Stimulated activated CD4-positive, alpha-beta T cell treated with anti-CD3 and anti-CD28 coated beads, Interleukin-4, amount 100 ng/mL, for 48 hours (primary cell): ENCODE measurements around the gene PDE6D.
"Not testable (repeated sequence)": the region's sequence is repeated elsewhere in the genome, so short reads cannot be mapped to it uniquely, and the experiment has no call there.

Source experiments
- DNase-seq, 2 donors: peaks; one replicate each; pipeline ENCODE4 v3.0.0-alpha.2; 2020; ENCODE audit warnings: low read depth in 2 of 2

PDE6D gene

GRCh38 chr2:231769170-231770136 is 11.6 kb downstream of the PDE6D start:
- DNase-seq: no peak

DNA sequence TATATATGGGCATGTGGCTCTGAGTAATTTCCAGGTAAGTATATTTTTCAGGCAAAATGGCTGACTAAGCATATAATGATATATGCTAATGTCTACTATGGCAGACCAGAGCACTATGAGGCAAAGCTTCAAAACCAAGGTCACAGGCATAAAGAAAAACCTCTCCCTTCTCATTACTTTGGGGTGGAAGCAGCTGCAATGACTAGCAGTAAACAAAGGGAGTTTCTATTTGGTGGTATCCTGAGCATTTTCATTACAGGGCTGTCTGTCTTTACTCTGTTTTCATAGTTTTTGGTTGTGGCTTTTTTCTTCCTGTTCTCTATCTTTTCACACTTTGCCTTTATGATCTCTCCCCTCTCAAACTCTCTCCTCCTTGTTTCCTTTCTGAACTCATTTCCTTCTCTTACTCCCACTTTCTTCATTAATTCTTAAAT is 15.6 kb downstream of the PDE6D start:
- no peak for DNase-seq

DNA sequence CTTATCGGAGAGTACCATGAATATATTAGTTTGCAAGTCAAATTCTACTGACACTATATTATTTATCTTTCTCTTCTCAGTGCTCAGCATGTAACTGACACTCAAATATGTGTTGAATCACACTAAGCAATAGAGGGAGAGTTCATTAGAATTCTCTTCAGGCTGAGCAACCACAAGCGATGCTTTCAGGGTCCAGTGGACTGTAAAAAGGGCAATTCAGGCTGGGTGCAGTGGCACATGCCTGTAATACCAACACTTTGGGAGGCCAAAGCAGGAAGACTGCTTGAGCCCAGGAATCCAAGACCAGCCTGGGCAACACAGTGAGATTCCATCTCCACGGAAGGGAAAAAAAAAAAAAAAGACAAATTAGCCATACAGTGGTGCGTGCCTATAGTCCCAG is 16.3 kb downstream of the PDE6D start:
- no peak for DNase-seq

DNA sequence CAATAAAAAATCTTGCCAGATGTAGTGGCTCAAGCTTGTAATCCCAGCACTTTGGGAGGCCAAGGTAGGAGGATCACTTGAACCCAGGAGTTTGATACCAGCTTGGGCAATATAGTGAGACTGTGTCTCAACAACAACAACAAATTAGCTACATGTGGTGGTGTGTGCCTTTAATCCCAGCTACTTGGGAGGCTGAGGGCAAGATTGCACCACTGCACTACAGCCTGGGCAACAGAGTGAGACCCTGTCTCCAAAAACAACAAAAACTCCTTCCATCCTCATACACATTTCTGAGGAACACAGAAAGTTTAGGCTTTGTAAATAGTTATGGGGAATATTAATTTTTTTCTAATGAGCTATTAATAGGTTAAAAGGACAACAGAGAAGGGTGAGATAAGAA is 17.0 kb downstream of the PDE6D start:
- DNase-seq: no peak

GRCh38 chr2:231761735-231762134 is 19.3 kb downstream of the PDE6D start:
- DNase-seq: no peak

DNA sequence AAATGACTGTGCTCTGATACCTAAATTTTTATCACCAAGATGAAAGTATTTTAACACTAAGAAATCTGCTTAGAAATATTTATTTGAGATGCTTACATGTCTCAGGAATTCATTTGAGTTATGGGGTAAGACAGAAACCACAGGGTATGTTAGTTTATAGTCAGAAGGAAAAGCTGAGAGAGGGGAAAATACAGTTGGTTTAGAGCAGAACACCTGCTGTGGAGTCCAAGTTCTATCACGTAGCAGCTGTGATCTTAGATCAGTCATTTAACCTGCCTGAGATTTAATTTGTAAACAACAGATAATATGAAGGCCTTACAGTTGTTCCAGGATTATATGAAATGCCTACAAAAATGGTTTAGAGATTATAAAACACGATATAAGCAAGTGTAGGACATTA is 29.0 kb downstream of the PDE6D start:
- no peak for DNase-seq

- DNase-seq: no peak
Measured at GRCh38 chr2:231751042-231751815, 29.9 kb downstream of the PDE6D start.

DNA sequence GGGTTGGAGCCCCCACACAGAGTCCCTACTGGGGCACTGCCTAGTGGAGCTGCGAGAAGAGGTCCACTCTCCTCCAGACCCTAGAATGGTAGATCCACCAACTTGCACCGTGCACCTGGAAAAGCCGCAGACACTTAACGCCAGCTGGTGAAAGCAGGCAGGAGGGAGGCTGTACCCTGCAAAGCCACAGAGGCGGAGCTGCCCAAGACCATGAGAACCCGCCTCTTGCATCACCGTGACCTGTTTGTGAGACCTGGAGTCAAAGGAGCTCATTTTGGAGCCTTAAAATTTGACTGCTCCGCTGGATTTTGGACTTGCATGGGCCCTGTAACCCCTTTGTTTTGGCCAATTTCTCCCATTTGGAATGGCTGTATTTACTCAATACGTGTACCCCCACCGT is 32.1 kb downstream of the PDE6D start:
- not testable (repeated sequence) for DNase-seq

DNA sequence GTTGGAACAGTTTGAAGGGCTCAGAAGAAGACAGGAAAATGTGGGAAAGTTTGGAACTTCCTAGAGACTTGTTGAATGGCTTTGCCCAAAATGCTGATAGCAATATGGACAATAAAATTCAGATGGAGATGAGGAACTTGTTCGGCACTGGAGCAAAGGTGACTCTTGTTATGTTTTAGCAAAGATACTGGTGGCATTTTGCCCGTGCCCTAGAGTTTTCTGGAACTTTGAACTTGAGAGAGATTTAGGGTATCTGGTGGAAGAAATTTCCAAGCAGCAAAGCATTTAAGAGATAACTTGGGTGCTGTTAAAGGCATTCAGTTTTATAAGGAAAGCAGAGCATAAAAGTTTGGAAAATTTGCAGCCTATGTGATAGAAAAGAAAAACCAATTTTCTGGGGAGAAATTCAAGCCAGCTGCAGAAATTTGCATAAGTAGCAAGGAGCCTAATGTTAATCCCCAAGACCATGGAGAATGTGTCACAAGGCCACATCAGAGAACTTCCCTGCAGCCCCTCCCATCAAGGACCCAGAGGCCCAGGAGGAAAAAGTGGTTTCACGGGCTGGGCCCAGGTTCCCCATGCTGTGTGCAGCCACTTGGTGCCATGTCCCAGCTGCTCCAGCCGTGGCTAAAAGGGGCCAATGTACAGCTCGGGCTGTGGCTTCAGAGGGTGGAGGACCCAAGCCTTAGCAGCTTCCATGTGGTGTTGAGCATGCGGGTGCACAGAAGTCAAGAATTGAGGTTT is 32.8 kb downstream of the PDE6D start:
- DNase-seq: not testable (repeated sequence)

GRCh38 chr2:231745303-231746038 is 35.6 kb downstream of the PDE6D start:
- no peak for DNase-seq

- no peak for DNase-seq
Measured at GRCh38 chr2:231743376-231744116, 37.5 kb downstream of the PDE6D start.

DNA sequence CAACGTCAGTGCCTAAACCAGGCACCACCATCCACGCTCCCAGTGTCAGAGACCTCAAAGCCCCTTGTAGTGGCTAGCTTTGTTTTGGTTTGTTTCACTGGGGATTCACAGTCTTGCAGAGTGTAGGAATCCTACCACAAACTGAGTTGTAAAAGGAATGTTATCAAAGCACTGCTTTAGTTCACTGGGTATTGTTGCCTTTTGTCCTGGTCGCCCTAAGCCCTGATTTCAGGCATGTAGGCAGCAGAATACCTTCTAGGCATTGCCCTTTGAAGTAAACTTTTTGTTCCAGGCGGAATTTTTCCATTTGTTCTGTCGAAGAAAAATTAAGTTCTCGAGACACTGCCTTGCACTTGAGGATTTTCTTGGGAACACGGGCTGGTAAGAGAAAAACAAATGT is 43.3 kb downstream of the PDE6D start:
- no peak for DNase-seq

DNA sequence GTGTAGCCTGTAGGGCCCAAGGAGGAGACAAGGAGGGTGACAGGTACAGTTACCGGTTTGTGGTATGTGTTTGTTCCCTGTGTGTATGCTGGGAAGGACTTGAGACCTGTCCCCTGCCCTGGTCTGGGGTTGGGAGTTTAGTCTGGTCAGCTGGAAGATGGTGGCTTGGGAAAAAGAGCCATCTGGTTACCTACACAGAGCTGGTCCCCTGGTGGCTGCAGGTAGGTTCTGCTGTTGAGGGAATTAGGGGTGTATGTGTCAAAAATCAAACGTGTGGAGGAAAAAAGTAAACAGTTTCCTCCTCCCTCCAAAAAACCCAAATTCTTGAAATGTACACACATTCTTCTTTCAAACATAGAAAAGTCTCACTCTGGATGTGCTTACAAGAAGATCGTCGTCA is 48.5 kb downstream of the PDE6D start:
- no peak for DNase-seq

DNA sequence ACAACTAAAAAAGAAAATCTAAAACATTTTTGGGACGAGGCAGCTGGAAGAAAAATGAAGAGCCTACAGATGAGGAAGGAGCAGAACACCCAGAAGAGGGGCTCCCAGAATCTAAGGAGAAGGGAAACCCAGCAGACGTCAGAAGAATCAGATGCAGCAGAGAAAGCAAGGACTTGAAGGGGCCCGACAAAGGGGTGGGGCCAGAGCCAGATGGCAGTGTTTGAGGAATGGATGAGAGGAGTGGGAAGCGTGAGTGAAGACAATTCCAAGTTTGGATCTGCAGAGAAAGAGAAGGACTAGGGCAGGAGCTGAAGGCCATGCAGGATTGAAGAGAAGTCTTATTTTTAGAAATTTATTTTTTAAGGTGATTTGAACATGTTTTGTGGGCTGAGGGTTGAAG is 53.5 kb downstream of the PDE6D start:
- DNase-seq: no peak

DNA sequence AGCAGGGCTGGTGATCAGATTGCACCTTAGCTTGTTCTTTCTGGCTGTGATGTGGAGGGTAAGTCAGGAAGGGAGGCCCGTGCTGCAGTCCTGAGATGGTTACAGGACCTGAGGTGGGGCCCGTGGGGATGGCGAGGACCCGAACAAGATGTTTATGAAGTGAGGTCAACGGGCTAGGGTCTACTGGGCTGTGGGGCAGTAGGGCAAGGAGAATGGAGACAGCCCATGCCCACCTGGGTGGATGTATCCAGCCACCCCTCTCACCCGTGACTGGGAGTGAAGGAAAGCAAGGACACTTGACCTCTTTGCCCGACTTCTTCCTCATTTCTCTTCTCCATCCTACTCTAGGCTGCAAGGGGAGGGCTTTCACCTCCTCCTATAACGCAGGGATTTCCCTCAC is 54.8 kb downstream of the PDE6D start:
- no peak for DNase-seq

DNA sequence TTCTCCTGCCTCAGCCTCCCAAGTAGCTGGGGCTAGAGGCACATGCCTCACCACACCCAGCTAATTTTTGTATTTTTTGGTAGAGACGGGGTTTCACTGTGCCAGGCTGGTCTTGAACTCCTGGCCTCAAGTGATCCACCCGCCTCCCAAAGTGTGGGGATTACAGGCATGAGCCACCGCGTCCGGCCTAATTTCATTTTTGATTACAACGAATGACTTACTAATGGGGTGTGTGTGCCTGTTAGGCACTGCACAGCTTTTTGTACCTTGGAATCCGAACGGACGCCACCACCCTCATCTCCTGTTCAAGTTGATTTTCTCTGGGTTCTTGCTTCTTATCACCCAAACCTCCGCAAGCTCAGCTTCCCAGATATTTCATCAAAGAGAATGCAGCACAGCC is 55.6 kb downstream of the PDE6D start:
- DNase-seq: no peak

- no peak for DNase-seq
Measured at GRCh38 chr2:231722721-231723307, 58.3 kb downstream of the PDE6D start.

DNA sequence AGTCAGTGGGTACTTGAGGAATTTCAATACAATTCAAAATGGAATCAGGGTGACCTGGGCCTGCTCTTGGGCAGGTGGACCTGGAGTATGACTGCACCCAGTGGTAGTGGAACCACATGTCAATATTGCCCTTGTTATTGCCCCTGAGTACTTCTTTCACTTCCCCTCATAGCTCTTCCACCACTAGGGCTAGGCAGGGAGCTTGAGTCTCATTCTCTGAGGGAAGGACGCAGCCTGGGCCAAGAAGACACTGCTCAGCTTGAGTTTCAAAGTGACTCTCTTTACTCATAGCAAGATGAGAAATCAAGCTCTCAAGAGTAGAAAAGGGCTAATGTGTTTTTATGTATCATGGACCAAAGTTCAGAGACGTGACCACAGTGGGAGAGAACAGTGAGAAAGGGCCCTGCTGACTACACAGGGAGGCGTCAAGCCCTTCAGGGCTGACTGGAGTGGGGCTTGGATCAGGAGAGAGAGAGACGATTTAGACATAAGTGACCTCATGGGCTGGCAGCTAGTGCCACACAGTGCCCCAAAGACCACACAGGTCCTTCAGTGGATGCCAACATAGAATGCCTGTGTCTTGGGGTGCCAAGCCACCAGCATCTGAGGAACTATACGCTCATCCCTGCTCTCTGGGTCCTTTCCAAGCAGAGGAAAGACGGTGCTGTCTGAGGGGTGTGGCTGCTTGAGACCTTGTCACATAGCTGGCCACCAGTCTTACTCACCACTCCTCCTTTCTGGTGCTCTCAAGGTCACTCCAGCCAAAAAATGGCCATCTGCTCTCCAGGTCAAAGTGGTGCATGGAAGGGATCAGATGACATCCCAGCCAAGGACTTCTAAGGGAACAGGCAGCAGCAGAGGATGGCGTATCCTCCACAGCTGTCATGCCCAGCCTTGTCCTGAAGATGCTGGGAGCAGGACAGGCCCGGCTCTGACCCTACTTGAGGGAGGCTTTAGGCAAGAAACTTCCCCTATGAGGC is 59.8 kb downstream of the PDE6D start:
- no peak for DNase-seq
